ENCODE results near the gene DAB1.
"Not testable (repeated sequence)": the region's sequence is repeated elsewhere in the genome, so short reads cannot be mapped to it uniquely, and the experiment has no call there.

The DAB1 gene

DNA sequence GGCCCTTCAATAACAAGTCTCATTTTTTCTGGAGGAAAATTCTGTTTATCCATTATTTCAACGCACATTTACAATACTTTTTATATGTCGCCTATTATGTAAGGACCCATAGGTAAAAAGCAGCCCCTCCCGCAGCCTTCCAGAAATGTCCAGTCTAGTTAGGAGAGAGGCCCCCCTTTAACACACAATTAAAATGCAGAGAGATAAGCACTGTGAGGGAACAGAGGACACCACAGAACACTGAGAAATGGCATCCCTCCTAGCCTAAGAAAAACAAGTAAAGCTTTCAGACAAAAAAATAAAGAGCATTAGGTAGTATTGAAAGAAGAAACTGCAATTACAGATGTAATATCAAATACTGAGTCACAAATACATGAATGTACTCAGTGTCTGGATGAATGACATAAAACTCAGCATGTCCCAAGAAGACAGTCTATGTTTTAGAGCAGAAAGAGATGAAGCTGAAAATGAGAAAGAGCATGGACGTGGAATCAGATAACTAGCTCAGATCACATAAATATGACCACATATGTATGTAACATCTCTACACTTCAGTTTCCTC is 62.9 kb downstream of the DAB1 start:
- no peak for DNase-seq (ENCODE audit: low read depth)

DNA sequence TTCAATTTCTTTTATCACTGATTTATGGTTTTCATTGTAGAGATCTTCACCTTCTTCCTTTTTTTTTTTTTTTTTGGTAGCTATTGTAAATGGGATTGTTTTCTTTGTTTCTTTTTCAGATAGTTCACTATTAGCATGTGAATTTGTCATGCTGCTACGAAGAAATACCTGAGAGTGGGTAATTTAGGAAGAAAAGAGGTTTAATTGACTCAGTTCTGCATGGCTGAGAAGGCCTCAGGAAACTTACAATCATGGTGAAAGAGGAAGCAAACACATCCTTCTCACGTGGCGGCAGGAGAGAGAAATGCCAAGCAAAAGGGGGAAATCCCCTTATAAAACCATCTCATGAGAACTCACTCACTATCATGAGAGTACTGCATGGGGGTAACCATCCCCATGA is 66.4 kb downstream of the DAB1 start:
- DNase-seq (ENCODE audit: low read depth): no peak

DNA sequence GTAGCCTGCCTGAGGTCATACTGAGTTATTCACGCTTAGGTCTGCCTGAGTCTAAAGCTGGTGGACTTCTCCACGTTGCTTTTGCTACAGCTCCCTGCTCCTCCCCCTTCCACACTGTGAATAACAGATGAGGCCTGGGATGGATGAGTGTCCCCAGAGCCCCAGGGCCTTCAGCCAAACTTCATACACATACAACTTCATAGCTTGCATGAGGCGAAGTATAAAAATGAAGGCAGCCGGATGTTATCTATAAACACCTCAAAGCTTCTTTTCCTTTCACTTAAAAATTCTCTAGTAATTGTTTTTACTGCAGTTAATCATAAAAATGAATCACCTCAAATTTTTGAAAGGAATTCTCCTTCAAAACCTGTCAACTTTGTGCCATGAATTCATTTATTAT is 70.2 kb downstream of the DAB1 start:
- DNase-seq (ENCODE audit: low read depth): no peak

DNA sequence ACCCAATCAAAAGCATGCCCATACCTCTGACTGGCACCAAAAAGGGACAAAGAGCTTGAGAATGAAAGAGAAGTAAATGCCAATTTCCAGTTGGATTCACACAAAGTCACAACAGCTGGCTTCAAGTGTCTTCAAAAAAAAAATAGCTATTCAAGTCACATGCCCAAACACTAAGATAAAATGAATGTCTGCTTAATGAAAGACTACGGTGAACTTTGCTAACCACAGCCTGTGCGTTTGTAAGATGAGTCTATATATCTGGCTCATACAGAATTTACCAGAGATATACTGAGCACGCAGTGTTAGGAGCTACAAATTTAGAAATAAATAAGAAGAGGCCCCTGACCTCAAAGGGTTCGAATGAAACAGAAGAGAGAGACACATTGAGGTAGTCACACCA is 73.2 kb downstream of the DAB1 start:
- DNase-seq (ENCODE audit: low read depth): no peak

DNA sequence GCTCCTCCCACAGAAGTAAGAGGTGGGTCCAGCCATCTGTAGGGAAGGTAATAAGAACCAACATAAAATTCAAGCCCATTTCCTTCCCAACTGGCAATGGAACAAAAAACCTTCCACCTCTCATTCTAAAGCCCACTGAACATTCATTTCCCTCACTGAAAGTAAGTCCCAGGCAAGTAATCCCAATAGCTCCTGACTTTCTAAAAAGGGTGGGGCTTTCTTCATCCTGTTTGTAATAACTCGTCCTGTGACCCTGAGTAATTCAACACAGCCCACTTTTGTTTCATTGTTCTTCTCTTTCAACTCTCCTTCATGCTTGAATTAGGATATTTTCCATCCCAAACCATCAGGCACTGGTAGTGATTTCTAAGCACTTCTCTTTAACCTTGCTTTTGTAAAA is 74.9 kb downstream of the DAB1 start:
- DNase-seq (ENCODE audit: low read depth): no peak

DNA sequence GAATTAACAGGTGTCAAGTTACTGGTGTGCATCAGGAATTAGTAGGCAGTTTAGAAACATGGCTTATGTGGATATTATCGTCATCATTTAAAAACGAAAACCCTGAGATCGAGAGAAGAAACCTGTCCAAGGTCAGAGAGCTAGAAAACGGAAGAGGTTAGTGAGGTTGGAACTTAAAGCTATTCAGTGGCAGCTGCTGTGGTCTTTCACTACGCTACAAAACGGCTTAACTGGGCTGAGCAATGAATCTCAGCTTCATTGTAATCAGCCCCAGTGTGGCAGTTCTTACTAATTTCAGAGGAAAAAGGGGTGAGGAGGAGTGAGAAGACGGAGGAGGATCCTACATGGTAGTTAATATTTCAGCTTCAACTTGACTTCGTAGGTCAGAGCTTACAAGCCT is 77.9 kb downstream of the DAB1 start:
- DNase-seq (ENCODE audit: low read depth): no peak

DNA sequence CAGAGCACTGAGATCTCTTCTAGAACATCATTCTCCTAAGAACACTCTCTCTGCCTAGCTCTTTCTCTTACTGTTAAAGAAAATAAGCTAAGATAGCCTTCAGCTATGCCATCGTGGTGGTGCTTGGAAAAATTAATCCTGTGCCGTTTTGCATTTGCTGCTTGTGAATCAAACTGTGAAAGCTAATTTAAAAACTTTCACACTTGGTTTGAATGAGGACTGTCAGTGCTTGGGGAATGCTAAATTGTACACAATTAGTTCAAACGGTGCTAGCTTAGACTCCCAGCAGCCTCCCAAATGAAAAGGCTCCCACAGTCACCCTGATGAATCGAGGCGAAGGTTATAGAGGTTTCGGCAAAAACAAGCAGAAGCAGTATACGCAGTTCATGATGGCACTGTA is 79.6 kb downstream of the DAB1 start:
- DNase-seq (ENCODE audit: low read depth): no peak

DNA sequence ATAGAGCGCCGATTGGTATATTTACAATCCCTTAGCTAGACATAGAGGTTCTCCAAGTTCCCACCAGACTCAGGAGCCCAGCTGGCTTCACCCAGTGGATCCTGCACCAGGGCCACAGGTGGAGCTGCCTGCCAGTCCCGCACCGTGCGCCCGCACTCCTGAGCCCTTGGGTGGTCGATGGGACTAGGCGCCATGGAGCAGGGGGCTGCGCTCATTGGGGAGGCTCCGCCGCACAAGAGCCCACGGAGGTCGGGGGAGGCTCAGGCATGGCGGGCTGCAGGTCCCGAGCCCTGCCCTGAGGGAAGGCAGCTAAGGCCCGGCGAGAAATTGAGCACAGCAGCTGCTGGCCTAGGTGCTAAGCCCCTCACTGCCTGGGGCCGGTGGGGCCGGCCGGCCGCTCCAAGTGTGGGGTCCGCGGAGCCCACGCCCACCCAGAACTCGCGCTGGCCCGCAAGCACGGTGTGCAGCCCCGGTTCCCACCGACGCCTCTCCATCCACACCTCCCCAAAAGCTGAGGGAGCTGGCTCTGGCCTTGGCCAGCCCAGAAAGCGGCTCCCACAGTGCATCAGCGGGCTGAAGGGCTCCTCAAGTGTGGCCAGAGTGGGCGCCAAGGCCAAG is 80.5 kb downstream of the DAB1 start:
- DNase-seq (ENCODE audit: low read depth): not testable (repeated sequence)

DNA sequence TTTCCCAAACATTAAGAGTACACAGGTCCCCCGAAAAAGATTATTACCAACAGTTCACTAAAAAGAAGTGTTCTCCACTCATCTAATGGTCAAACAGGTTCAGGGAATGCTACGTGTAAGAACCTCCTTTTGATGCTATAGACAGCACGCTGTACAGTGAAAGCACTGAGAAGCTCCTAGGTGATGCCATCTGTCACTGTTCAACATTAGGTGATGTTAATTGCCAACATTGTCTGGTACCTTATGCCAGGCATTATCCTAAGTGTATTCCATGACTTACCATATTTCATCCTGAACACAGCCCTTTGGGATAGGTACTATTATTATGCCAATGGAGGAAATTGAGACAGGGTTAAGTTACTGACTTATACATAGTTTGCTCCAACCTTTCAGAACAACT is 82.1 kb downstream of the DAB1 start:
- no peak for DNase-seq (ENCODE audit: low read depth)

DNA sequence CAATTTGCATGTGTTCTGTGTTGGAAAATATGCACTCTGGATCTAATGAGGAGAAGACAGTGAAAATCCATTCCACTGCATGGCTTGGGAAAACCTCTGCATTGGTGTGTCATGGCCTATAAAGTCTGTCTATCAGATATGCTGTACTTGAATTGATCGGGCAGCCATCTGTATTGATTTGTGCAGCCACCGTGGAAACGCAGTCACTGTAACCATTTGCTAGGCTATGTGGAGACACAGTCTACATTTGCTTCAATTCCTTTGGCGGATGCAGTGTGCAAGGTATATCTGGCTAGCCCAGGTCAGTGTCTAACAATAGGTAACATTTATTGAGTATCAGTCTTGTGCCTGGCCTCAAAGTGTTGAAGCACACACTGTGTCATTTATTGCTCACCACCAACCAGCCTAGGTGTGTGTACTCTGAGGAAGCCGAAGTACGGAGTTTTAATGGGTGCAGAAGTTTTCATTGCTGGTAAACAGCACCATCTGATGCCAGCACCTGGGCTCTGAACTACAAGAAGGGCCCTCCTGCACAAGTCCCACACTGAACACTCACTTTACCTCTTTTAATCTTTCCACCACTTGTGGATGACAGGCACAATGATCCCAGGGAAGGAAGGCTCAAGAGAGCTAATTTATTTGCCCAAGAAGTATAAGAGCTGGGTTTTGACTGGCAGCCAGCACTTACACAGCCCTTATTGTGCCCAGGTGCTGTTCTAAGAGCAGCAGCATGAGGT is 83.4 kb downstream of the DAB1 start:
- DNase-seq (ENCODE audit: low read depth): no peak

DNA sequence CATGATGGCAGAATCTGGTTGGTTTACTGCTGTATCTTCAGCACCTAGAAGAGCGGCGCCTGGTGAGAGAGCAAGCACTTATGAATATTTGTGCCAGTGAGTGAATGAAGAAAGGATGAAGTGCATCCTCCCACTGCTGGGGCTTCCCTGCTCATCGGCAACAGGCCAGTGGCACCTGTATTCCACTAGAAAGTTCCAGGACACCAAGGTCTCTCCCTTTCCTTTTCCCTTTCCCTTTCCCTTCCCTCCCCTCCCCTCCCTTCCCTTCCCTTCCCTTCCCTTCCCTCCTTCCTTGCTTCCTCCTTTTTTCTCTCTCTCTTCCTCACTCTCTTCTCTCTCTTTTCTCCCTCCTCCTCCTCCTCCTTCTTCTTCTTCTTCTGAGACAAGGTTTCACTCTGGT is 86.2 kb downstream of the DAB1 start:
- DNase-seq (ENCODE audit: low read depth): no peak

DNA sequence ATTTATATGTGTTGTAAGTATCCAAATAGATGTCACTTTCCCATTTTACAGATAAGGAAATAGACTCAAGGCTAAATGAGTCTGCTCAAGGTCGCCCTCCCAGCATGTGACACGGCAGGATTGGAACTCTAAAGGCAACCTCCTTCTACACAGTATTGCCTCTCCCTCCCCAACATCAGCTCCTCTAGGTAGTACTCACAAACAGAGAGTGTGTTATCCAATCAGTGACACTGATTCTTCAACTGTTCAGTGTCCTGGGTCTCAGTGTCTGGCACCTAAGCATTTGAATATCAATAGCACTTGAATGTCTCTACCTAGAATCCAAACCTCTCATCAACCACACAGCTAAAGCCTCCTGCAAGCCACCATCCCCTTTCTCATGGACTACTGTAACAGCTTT is 87.1 kb downstream of the DAB1 start:
- no peak for DNase-seq (ENCODE audit: low read depth)

DNA sequence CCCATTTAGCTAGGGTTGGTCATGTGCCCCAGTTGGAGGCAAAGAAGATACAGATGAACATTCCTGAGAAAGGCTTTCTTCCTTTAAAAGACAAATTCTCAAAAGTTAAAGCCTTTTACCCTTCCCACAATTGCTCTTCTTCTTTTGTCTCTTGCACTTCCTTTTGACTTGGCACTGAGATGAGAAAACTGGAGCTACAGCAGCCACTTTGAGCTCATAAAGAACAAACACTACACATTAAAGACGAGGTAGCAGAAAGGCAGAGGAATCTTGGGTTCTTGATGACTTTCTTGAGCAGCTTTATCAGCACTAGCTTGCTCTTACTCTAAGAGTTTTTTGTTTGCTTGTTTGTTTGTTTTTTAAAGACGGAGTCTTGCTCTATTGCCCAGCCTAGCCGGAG is 92.2 kb downstream of the DAB1 start:
- no peak for DNase-seq (ENCODE audit: low read depth)

DNA sequence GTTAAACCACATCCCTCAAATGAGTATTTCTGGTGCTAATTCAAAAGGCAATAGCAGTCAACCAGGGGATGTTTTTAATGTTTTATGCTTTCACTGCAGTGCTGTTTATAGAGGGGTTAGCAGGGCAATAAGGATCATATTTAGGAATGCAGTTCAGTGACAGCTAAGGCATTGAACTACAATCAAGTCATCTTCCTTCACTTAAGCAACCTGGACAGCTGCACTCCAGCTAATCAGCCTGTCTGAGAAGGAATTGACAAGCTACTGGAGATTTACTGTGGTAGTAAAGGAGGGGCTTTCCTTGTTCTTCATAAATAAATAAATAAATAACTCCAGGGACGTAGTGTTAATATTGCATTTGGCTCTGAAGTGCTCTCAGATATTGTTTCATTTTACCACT is 93.9 kb downstream of the DAB1 start:
- no peak for DNase-seq (ENCODE audit: low read depth)

DNA sequence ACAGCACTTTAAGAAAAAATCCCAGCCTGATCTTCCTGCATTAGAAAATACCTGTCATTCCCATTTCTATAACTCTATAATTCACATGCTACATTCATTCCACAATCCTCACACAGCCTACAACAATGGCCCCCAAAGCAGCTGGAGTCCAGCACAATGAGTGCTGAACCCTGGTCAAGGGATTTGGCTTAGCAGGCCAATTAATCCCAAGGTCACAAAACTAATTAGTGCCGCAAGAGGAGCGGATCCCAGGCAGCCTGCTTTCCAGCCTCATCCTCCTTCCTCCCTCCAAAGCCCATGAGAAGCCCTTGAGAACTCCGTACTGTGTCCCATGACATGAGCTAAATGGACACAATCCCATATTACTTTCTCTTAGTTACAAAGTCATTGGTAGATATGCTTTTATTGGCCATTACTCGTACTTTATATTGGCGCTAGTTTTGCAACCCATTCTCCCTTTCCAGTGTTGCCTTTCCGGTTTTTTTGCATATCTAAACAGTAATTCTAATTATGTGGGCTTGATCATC is 94.8 kb downstream of the DAB1 start:
- DNase-seq (ENCODE audit: low read depth): no peak

DNA sequence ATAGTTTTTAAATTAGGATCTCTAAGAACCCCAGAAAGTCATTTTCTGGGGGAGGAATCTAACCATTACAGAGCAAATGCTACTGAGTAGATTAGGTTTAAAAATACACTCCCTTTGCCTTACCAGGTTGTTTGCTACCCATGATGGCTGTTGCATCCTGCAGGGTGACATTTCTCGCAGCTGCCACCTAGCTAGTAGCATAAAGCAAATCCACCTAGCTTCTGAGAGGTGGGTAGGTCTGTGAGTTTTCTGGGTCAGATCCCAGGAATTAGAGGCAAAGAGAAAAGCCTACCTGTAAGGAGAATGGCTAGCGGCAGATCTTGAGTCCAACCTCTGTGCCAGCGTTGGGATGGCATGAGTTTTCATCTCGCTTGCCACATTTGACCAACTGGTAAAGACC is 95.9 kb downstream of the DAB1 start:
- no peak for DNase-seq (ENCODE audit: low read depth)

DNA sequence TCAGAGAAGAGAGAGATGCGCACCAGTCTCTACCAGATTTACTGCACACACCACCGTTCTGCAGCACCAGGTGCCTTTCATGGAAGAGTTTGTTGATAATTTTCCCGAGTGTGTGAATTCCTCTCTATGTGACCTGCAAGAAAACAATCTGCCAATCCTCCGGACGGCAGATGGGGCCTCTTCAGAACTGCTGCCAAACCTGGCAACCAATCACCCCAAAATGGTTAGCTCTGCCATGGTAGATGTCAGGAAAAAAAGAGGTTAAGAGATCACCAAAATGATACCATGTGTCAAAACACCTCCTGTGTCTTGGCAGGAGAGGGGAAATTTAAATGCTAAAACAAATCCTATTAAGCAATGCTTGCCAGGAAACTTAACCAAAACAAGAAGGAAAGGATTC is 96.5 kb downstream of the DAB1 start:
- no peak for DNase-seq (ENCODE audit: low read depth)

DNA sequence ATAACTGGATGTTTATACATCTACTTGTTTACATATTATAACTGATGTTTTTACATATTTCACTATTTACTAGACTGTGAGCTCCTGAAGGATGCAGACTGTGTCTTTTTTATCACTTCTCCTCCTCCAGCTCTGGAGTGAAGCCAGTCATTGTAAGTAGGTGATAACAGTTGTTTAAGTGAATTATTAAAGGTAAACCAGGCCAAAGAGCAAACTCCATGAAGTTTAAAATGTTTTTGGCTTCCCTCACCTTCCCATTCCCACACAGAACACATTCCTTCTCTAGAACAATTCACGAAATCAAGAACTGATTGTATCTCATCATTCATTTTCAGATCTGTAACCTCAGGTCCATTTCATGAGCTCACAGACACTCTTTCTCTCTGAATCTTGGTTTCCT is 98.3 kb downstream of the DAB1 start:
- no peak for DNase-seq (ENCODE audit: low read depth)

DNA sequence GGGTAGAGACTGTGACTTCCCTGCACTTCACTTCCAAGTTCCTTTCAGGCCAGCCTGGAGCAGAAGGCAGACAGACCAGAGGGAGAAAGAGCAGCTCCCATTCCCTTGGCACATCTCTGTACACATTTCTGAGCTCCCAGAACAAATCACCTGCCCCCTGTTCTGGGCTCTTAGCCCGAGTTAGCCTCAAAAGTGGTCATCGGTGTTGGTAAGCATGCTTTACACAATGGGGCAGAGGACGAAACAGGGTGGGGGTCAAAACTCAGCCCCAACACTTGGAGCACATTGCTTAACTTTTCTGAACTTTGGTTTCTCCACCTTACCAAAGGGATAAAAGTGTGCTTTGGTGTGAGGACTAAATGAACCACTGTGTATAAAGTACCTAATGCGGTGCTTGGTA is 98.7 kb downstream of the DAB1 start:
- no peak for DNase-seq (ENCODE audit: low read depth)

DNA sequence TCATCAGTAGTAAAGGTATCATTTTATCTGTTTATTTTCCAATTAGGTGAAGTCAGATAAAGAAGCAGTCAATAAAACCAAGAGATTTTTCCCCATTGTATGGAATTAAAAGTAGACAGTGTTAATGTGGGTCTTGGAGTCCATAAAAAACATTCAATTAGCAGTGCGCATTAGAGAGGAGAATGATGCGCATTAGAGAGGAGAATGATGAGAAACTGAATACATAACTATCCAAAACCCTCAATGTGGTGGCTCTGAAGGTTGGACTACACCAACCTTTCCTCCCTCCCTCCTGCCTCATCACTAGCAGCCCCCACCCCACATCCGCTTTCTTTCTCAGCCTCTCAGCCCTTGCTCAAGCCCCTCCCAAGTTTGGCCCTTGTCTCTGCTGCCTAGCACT is 99.5 kb downstream of the DAB1 start:
- DNase-seq (ENCODE audit: low read depth): no peak

DNA sequence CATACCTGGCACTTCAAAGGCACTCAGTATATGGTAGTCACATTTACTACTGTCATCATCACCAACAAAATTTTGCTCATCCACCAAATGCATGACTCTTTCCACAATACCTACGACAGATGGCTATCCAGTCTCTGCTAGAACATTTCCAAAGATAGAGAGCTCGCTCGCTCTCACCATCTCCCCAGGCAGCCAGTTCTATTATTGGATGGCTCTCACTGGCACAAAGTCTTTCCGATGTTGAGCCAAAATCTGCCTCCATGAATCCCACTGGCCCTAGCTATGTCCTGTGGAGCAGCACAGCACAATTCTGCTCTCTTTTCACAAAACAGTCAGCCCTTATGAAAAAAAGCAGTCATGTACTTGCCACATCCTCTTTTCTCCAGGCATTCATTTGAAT is 102.1 kb downstream of the DAB1 start:
- DNase-seq (ENCODE audit: low read depth): no peak

DNA sequence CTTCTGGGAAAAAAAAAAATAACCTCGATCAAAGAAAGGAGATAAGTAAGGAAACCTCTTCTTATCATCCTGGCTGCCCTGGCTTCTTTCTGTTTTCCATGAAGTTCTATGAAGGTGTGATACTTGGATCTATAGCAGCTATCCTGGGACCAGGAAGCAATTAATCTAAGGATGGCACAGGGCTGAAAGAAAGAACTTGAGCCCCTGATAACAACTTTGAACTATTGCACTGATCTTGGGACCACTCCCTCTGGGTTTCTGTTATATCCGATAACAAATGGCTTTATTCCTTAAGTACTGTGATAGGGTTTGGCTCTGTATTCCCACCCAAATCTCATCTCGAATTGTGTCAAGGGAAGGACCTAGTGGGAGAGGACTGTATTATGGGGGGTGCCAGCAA is 104.1 kb downstream of the DAB1 start:
- no peak for DNase-seq (ENCODE audit: low read depth)

DNA sequence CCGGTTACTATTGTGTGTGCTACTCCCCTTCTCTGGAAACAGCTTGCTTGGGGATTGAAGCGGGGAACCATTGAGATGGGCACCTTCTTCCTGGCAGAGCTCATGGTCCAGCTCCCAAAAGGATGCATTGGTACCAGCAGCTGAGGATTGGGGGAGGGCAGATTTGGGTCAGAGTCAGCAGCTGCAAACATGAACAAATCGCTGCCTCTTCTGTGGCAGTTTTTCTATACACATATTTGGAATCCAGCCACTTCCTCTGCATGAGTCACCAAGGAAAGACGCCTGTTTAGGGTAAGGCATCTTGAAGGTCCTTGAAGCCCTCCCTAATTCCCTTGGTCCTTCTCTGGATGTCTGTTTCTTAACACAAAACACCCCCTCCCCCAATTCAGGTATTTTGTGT is 104.7 kb downstream of the DAB1 start:
- no peak for DNase-seq (ENCODE audit: low read depth)

DNA sequence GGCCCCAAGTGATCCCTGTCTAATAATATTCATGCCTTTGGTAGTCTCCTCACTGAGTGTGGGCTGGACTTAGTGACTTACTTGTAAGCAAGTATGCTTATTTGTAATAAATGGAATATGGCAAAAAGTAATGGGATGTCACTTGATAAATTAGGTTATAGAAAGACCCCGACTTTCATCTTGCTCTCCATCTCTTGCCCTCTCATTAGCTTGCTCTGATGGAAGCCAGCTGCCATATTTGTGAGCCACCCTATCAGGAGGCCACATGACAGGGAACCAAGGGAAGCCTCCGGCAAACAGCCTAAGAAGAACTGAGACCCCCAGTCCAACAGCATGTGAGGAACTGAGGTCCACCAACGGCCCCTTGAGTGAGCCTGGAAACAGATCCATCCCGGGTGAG is 107.0 kb downstream of the DAB1 start:
- no peak for DNase-seq (ENCODE audit: low read depth)
